M059J (cell line): ENCODE results near the gene GARS1. TPM values are rescaled to one million over a fixed set of nuclear protein-coding genes. Genes with fewer than 3 reads are reported as not detected.
"Not testable (repeated sequence)": the region's sequence is repeated elsewhere in the genome, so short reads cannot be mapped to it uniquely, and the experiment has no call there.

ENCODE experiments used
- DNase-seq: peaks from one replicate; pipeline ENCODE4 v3.0.0-alpha.2; 2012; ENCODE audit warnings: low read depth
- total RNA-seq: library from RNA; depleted of rRNA; stranded (reverse); fragments of >200 nt; shearing (Covaris generic); gene quantifications from 2 replicates; pipeline ENCODE4 v1.2.3, GENCODE V29; 2014

The GARS1 gene
- total RNA-seq, 1 experiment from 2014 or later, result 97.2 TPM

- peak; percentile 9 for DNase-seq
These were observed 18.8 kb upstream of the GARS1 start for GRCh38 chr7:30575910-30576309.

- DNase-seq, result no peak
These were observed 11.5 kb upstream of the GARS1 start for GRCh38 chr7:30583181-30583580.

- DNase-seq, result no peak
These were observed 10.3 kb upstream of the GARS1 start for GRCh38 chr7:30584415-30584814.

- no peak for DNase-seq
These were observed 9.7 kb upstream of the GARS1 start for GRCh38 chr7:30584965-30585364.

GRCh38 chr7:30585675-30586074 lies 9.0 kb upstream of the GARS1 start:
- DNase-seq, result no peak

- not testable (repeated sequence) for DNase-seq
These were observed 7.1 kb upstream of the GARS1 start for GRCh38 chr7:30587547-30587946.

GRCh38 chr7:30589111-30589510 lies 5.6 kb upstream of the GARS1 start:
- DNase-seq, result no peak

GRCh38 chr7:30594048-30594539 lies 584 bp upstream of the GARS1 start:
- DNase-seq, result peak; percentile 50

GRCh38 chr7:30595436-30596013 lies 847 bp downstream of the GARS1 start:
- DNase-seq, result peak; percentile 24

- DNase-seq, result peak; percentile 34
These were observed 1.4 kb downstream of the GARS1 start for GRCh38 chr7:30596014-30596641.

- DNase-seq, result no peak
These were observed 2.0 kb downstream of the GARS1 start for GRCh38 chr7:30596721-30597120.

- no peak for DNase-seq
These were observed 3.6 kb downstream of the GARS1 start for GRCh38 chr7:30598121-30598876.

GRCh38 chr7:30604901-30605300 lies 10.2 kb downstream of the GARS1 start:
- no peak for DNase-seq

- no peak for DNase-seq
These were observed 11.2 kb downstream of the GARS1 start for GRCh38 chr7:30605832-30606231.

GRCh38 chr7:30612658-30613265 lies 18.1 kb downstream of the GARS1 start:
- DNase-seq, result no peak

- DNase-seq, result peak; percentile 11
These were observed 19.0 kb downstream of the GARS1 start for GRCh38 chr7:30613366-30614325.

- DNase-seq, result no peak
These were observed 21.6 kb downstream of the GARS1 start for GRCh38 chr7:30616318-30616717.

GRCh38 chr7:30617359-30617758 lies 22.7 kb downstream of the GARS1 start:
- DNase-seq, result no peak

GRCh38 chr7:30618080-30618676 lies 23.5 kb downstream of the GARS1 start:
- no peak for DNase-seq

- no peak for DNase-seq
These were observed 24.3 kb downstream of the GARS1 start for GRCh38 chr7:30618961-30619360.

GRCh38 chr7:30625283-30625682 lies 30.6 kb downstream of the GARS1 start:
- DNase-seq, result no peak
